MCF 10A (cell line): ENCODE results near the gene PKP4. TPM values are rescaled to one million over a fixed set of nuclear protein-coding genes. Genes with fewer than 3 reads are reported as not detected.

ENCODE experiments used
- BruUV-seq: library from RNA; stranded (reverse); fragments of 400-500 nt; replicated peaks from 2 replicates; lab custom pipeline; 2021; lab: Mats Ljungman, UMichigan
- CTCF ChIA-PET: fragments of 300-600 bp; sonication (Branson Sonifier 250); formaldehyde crosslinking; extraction: SDS; loops from one replicate; lab custom pipeline; 2021; ENCODE audit warnings: antibody characterized with exemption, inconsistent platforms; lab: Yijun Ruan, JAX
- POLR2A ChIA-PET: fragments of 300-600, 350-650 bp; sonication (Branson Sonifier 250); formaldehyde crosslinking; extraction: SDS; loops from one replicate; lab custom pipeline; 2020; ENCODE audit warnings: antibody characterized with exemption, inconsistent platforms; lab: Yijun Ruan, JAX
- DNase-seq: peaks from one replicate; pipeline ENCODE4 v3.0.0-alpha.2; 2018; ENCODE audit not compliant: unreplicated experiment
- H3K27ac Mint-ChIP-seq: one replicate; pipeline ENCODE4 v1.8.0; 2022; ENCODE audit warnings: mild to moderate bottlenecking, low read depth, mixed read lengths; ENCODE audit not compliant: unreplicated experiment
- H3K27me3 Mint-ChIP-seq: one replicate; pipeline ENCODE4 v1.8.0; 2022; ENCODE audit warnings: mixed read lengths; ENCODE audit not compliant: insufficient read depth, unreplicated experiment
- H3K36me3 Mint-ChIP-seq: one replicate; pipeline ENCODE4 v1.8.0; 2022; ENCODE audit warnings: mild to moderate bottlenecking, moderate library complexity, mixed read lengths; ENCODE audit not compliant: insufficient read depth, unreplicated experiment
- H3K4me1 Mint-ChIP-seq: one replicate; pipeline ENCODE4 v1.8.0; 2022; ENCODE audit warnings: mixed read lengths; ENCODE audit not compliant: insufficient read depth, unreplicated experiment
- H3K4me3 Mint-ChIP-seq: one replicate; pipeline ENCODE4 v1.8.0; 2022; ENCODE audit warnings: mild to moderate bottlenecking, moderate library complexity, mixed read lengths; ENCODE audit not compliant: unreplicated experiment
- H3K9me3 Mint-ChIP-seq: one replicate; pipeline ENCODE4 v1.8.0; 2022; ENCODE audit warnings: mixed read lengths; ENCODE audit not compliant: unreplicated experiment
- intact Hi-C: fragments of 100-400 bp; cut with micrococcal nuclease; formaldehyde crosslinking; loops from 2 replicates; pipeline ENCODE4 v1.14.1; 2022
- total RNA-seq: library from RNA; stranded (reverse); gene quantifications from 2 replicates; pipeline ENCODE4 v1.2.3, GENCODE V29; 2022
- TF ChIP-seq, protein P1 (sequence below): fragments of 200-600 bp; IDR thresholded peaks from one replicate; pipeline ENCODE4 v1.8.0; 2022; ENCODE audit warnings: antibody characterized with exemption, mild to moderate bottlenecking; ENCODE audit not compliant: unreplicated experiment

PKP4 gene
- total RNA-seq, 1 experiment from 2014 or later, result 63.7 TPM

DNA sequence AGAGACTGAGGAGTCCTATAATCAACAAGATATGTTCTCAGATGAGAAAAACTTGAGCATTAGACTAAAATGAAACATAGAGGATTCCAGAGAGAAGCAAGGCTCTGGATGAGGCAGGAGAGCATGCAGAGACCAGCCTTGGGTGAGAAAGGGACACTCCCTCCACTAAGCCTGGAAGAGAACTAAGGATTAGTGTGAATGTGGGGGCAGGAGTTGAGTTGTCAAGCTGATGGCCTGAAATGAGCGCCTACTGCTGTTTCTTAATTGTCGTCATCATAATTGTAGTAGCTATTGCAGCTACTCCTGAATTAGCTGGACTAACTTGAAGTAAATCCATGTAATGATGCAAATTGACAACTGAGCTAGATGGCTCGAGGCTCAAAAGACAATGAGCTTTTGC lies 114.1 kb downstream of the PKP4 start:
- DNase-seq, result no peak
- no TSS peak for BruUV-seq
- Mint-ChIP-seq H3K27me3 (no peaks in the 10 kb centered on the region), H3K27ac (no peak overlapping the region), H3K36me3 (peaks cover 5% of the 10 kb centered on the region), H3K9me3 (no peaks in the 10 kb centered on the region), H3K4me3 (no peak overlapping the region), H3K4me1 (no peaks in the 10 kb centered on the region)
- TF ChIP-seq, protein P1, sequence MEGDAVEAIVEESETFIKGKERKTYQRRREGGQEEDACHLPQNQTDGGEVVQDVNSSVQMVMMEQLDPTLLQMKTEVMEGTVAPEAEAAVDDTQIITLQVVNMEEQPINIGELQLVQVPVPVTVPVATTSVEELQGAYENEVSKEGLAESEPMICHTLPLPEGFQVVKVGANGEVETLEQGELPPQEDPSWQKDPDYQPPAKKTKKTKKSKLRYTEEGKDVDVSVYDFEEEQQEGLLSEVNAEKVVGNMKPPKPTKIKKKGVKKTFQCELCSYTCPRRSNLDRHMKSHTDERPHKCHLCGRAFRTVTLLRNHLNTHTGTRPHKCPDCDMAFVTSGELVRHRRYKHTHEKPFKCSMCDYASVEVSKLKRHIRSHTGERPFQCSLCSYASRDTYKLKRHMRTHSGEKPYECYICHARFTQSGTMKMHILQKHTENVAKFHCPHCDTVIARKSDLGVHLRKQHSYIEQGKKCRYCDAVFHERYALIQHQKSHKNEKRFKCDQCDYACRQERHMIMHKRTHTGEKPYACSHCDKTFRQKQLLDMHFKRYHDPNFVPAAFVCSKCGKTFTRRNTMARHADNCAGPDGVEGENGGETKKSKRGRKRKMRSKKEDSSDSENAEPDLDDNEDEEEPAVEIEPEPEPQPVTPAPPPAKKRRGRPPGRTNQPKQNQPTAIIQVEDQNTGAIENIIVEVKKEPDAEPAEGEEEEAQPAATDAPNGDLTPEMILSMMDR, result no peak
- intact Hi-C loops, result no loop called here
- ChIA-PET POLR2A (no interaction called here), CTCF (interaction anchor here (0.6 to 0.7 kb wide), 2 partner anchors 27 to 943 kb away, joined by 3 to 4 read pairs; no protein-coding TSS in a partner anchor)

DNA sequence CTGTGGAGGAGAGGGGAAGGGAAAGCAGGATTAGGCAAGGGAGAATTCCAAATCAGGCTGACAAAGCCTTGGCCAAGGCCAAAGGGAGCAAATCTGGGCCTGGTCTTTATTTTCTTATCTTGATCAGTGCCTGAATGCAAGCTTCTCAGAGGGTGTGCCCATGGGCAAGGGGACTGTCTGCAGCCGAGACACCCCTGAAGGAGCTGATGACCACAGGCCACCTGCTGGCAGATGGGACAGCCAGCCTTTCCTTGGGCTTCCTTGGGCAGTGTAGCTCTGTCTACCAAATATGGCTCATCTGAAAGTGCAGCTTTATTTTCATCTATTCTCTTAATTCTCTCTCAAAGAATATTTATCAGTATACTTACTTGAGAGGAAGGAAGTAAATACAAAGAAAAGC lies 117.0 kb downstream of the PKP4 start:
- no peak overlapping the region for H3K27ac Mint-ChIP-seq
- intact Hi-C loops, result no loop called here
- no peaks in the 10 kb centered on the region for H3K4me1 Mint-ChIP-seq
- H3K4me3 Mint-ChIP-seq, result no peak overlapping the region
- peaks cover 6% of the 10 kb centered on the region for H3K36me3 Mint-ChIP-seq
- TF ChIP-seq, protein P1, result no peak
- DNase-seq, result peak; percentile 2
- H3K9me3 Mint-ChIP-seq, result no peaks in the 10 kb centered on the region
- POLR2A ChIA-PET, result no interaction called here
- no TSS peak for BruUV-seq
- CTCF ChIA-PET, result interaction anchor here (0.6 to 1.4 kb wide), 4 partner anchors 12 to 718 kb away, joined by 3 to 6 read pairs (median 3); no protein-coding TSS in a partner anchor
- H3K27me3 Mint-ChIP-seq, result no peaks in the 10 kb centered on the region

DNA sequence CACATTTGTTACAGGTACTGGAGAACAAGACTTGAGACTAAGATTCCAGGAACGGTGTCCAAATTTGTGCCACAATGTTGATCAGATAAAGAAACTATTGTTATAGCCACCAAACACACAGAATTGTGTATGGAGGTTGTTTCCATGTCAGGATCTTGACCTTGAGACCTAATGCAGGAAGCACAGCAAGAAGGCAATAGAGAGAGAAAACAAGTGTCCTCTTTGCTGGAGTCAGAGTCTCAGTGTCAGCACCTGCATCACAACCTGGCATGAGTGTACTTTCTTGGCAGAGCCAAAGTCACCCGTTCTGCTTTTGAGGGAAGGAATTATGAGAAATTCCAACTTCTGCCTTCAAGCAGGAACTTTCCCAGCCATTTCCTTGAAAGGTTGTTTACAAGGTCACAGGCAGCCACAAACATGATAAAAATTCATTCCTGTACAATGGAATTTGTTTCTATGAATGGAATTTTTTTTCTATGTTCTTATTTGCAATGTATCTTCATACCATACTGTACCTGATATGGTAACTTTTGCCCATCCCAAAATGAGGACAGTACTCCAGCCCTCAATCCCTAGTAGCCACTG lies 118.4 kb downstream of the PKP4 start:
- no peak for DNase-seq
- ChIA-PET POLR2A (interaction anchor here (0.6 kb wide), 1 partner anchor 82 kb away, joined by 3 read pairs; no protein-coding TSS in a partner anchor), CTCF (interaction anchor here (1.1 kb wide), 1 partner anchor 11 kb away, joined by 3 read pairs; no protein-coding TSS in a partner anchor)
- Mint-ChIP-seq H3K4me1 (peaks cover under 1% of the 10 kb centered on the region), H3K4me3 (no peak overlapping the region), H3K9me3 (no peaks in the 10 kb centered on the region), H3K27me3 (no peaks in the 10 kb centered on the region), H3K36me3 (peaks cover 15% of the 10 kb centered on the region), H3K27ac (no peak overlapping the region)
- TF ChIP-seq, protein P1, result no peak
- no TSS peak for BruUV-seq
- intact Hi-C loops, result no loop called here

DNA sequence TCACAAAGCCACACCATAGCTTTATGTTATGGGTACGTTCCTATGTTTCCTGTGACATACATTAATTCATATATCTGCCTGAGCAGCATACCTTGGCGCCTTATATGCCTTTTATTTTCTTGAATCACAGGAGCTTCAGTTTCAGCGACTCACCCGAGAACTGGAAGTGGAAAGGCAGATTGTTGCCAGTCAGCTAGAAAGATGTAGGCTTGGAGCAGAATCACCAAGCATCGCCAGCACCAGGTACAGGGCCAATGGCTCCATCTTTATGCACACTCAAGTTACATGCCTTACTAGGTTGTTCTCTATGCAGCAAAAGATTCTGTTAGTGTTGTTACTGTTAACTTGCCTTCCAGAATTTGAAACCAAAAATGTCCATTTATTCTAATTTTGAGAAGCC lies 120.4 kb downstream of the PKP4 start:
- TF ChIP-seq, protein P1, result no peak
- H3K4me1 Mint-ChIP-seq, result peaks cover 4% of the 10 kb centered on the region
- CTCF ChIA-PET, result interaction anchor here (0.5 to 0.8 kb wide), 2 partner anchors 120 to 543 kb away, joined by 3 read pairs; no protein-coding TSS in a partner anchor
- no peaks in the 10 kb centered on the region for H3K9me3 Mint-ChIP-seq
- DNase-seq, result no peak
- POLR2A ChIA-PET, result no interaction called here
- peaks cover 15% of the 10 kb centered on the region for H3K36me3 Mint-ChIP-seq
- H3K27me3 Mint-ChIP-seq, result no peaks in the 10 kb centered on the region
- no TSS peak for BruUV-seq
- no peak overlapping the region for H3K27ac Mint-ChIP-seq
- intact Hi-C loops, result no loop called here
- no peak overlapping the region for H3K4me3 Mint-ChIP-seq
